Measurements from ENCODE around the gene AP3S2. TPM values are rescaled to one million over a fixed set of nuclear protein-coding genes. Genes with fewer than 3 reads are reported as not detected.

The AP3S2 gene
- total and polyA plus RNA-seq, 4 experiments from 2014 or later = 34.1 to 37.3 (median 35.4) TPM

Small RNA genes lying within 50 kb of the gene (microRNA-seq; reads per million reads assigned to microRNA genes)
- gene MIR5009 (ENCODE audit: borderline microRNAs expressed, borderline number of aligned reads, borderline replicate concordance) (0.96 reads per million), gene MIR5094 (ENCODE audit: borderline microRNAs expressed, borderline number of aligned reads, borderline replicate concordance) (not detected)

Other genes starting within 250 kb of the AP3S2 start
- gene KIF7, start 238.5 kb downstream of the AP3S2 start, total RNA-seq = not detected
- not detected for gene KIF7, start 238.5 kb downstream of the AP3S2 start, polyA plus RNA-seq
- gene PLIN1, start 214.6 kb downstream of the AP3S2 start, total RNA-seq = 1 to 10 TPM in 1 of 2 experiments, under 1 TPM in 1; 0.44 to 1.2 TPM
- gene PLIN1, start 214.6 kb downstream of the AP3S2 start, polyA plus RNA-seq = under 1 TPM in 1 of 2 donors, not detected in 1; 0.46 TPM
- 1 to 10 TPM; 2.9 to 3.0 TPM for gene PEX11A, start 203.2 kb downstream of the AP3S2 start, total RNA-seq
- gene PEX11A, start 203.2 kb downstream of the AP3S2 start, polyA plus RNA-seq = 1 to 10 TPM in 1 of 2 donors, under 1 TPM in 1; 0.78 to 2.7 TPM
- not detected for gene WDR93, start 203.2 kb downstream of the AP3S2 start, total RNA-seq
- not detected for gene WDR93, start 203.2 kb downstream of the AP3S2 start, polyA plus RNA-seq
- under 1 TPM; 0.53 to 0.79 TPM for gene MESP1, start 142.7 kb downstream of the AP3S2 start, total RNA-seq
- gene MESP1, start 142.7 kb downstream of the AP3S2 start, polyA plus RNA-seq = 1 to 10 TPM in 1 of 2 donors, under 1 TPM in 1; 0.69 to 1.2 TPM
- gene MESP2, start 117.7 kb downstream of the AP3S2 start, total RNA-seq = not detected
- not detected for gene MESP2, start 117.7 kb downstream of the AP3S2 start, polyA plus RNA-seq
- 1 to 10 TPM; 1.9 to 2.2 TPM for gene ANPEP, start 79.1 kb downstream of the AP3S2 start, total RNA-seq
- not detected for gene ANPEP, start 79.1 kb downstream of the AP3S2 start, polyA plus RNA-seq
- gene ARPIN, start 19.0 kb upstream of the AP3S2 start, total RNA-seq = under 1 TPM; 0.11 to 0.26 TPM
- not detected for gene ARPIN, start 19.0 kb upstream of the AP3S2 start, polyA plus RNA-seq
- gene ZNF710, start 107.3 kb upstream of the AP3S2 start, total RNA-seq = 10 to 100 TPM; 19.2 to 19.7 TPM
- gene ZNF710, start 107.3 kb upstream of the AP3S2 start, polyA plus RNA-seq = 1 to 10 TPM in 1 of 2 donors, under 1 TPM in 1; 0.10 to 2.7 TPM
- 10 to 100 TPM; 41.2 to 43.6 TPM for gene IDH2, start 208.5 kb upstream of the AP3S2 start, total RNA-seq
- gene IDH2, start 208.5 kb upstream of the AP3S2 start, polyA plus RNA-seq = 100 to 1,000 TPM; 106 to 139 TPM

Data from CD4-positive, alpha-beta memory T cell (primary cell).